Vagina (tissue), 2 donors: Measurements from ENCODE around the gene NTRK1.

Experiments used
- POLR2A ChIP-seq, 2 donors: fragments of 450-650 bp; IDR thresholded peaks; one replicate each; pipeline ENCODE4 v1.6.1; 2017; ENCODE audit warnings: antibody characterized with exemption in 2 of 2, mild to moderate bottlenecking in 2 of 2, moderate library complexity in 2 of 2
- TF ChIP-seq, protein P1 (sequence below), 3 experiments: fragments of 450-650 bp in 2 of 3; fragments of 200-600 bp in 1 of 3; sonication (generic) in 1 of 3; IDR thresholded peaks; one replicate each; pipeline ENCODE4 v1.5.1; 2017 to 2019; ENCODE audit warnings: antibody characterized with exemption in 3 of 3, mild to moderate bottlenecking in 2 of 3, moderate library complexity in 2 of 3

DNA sequence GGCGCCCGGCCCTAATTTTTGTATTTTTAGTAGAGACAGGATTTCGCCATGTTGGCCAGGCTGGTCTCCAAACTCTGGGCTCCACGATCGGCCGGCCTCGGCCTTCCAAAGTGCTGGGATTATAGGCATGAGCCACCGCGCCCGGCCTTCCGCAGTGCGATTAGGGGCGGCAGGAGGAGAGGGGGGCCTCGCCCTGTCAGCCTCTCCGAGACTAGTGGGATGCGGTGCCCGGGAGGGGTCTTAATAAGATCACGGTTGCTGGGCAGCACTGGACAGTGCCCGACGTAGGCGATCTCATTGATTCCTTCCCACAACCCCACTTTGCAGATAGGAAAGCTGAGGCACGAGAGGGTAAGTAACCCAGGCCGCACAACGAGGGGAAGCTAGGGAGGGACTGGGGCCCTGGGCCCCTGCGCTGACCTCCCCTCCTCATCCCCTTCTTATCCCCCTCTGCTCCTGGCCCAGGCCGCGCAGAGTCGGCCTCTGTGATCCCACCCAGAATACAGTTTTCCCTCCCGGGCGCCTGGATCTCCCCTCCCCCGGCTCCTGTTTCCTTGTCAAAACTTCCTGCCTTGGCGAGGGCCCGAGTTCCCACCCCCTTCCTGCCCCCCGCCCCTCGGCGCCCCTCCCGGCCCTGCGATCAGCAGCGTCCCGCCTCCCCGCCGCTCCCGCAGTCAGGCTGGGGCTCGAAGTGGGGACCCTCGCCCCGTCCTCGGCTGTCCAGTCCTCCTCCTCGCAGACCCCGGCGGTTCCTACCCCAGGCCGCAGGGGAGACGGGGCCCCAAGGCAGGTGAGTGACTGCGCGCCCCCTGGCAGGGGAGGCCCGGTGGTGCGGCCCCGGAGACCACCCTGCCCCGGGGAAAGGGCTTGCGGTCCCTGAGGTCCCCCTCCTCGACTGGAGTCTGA lies 32.6 kb downstream of the NTRK1 start, which contains the start of gene PEAR1:
- TF ChIP-seq, protein P1, sequence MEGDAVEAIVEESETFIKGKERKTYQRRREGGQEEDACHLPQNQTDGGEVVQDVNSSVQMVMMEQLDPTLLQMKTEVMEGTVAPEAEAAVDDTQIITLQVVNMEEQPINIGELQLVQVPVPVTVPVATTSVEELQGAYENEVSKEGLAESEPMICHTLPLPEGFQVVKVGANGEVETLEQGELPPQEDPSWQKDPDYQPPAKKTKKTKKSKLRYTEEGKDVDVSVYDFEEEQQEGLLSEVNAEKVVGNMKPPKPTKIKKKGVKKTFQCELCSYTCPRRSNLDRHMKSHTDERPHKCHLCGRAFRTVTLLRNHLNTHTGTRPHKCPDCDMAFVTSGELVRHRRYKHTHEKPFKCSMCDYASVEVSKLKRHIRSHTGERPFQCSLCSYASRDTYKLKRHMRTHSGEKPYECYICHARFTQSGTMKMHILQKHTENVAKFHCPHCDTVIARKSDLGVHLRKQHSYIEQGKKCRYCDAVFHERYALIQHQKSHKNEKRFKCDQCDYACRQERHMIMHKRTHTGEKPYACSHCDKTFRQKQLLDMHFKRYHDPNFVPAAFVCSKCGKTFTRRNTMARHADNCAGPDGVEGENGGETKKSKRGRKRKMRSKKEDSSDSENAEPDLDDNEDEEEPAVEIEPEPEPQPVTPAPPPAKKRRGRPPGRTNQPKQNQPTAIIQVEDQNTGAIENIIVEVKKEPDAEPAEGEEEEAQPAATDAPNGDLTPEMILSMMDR (IDR thresholded peaks at IDR 0.05): no peak
- no peak for TF ChIP-seq POLR2A (IDR thresholded peaks at IDR 0.05)
